Measurements from ENCODE around the gene HUS1B. TPM values are rescaled to one million over a fixed set of nuclear protein-coding genes. Genes with fewer than 3 reads are reported as not detected.

Gene HUS1B
- total and polyA plus RNA-seq, 2 donors (not counting 3 experiments of a cell fraction or from before 2014, with no cell fraction given), result 0.25 to 1.2 TPM

- no peak overlapping the region for H3K4me3 ChIP-seq (replicated peaks in 1 of 3; ENCODE audit: insufficient read depth in 1 of 3, low read depth in 1 of 3, low read length in 3 of 3)
- intact Hi-C loops (cut with micrococcal nuclease) (no loop called here), dilution Hi-C loops (cut with MboI; ENCODE audit: extremely low pct_ligation_motif_present, low sequenced_read_pairs) (no loop called here)
- H4K20me1 ChIP-seq (replicated peaks; ENCODE audit: control insufficient read depth, extremely low read depth, insufficient read depth, low read length), result no peaks in the 10 kb centered on the region
- TF ChIP-seq MAX (IDR thresholded peaks at IDR 0.05; ENCODE audit: insufficient read depth, insufficient read length) (no peak), JUN (IDR thresholded peaks at IDR 0.05; ENCODE audit: borderline replicate concordance, insufficient read depth, insufficient read length, low read depth) (no peak), MYC (IDR thresholded peaks at IDR 0.05; ENCODE audit: low read depth, low read length) (no peak)
- H3K4me2 ChIP-seq (ENCODE audit: insufficient read depth, low read length), result no peak overlapping the region
- H3K36me3 ChIP-seq (ENCODE audit: control insufficient read depth in 2 of 2, extremely low read depth in 1 of 2, insufficient read depth in 2 of 2, low read length in 2 of 2), result peaks cover 2 to 3% of the 10 kb centered on the region in 2 experiments
- no peaks in the 10 kb centered on the region for H3K27me3 ChIP-seq (ENCODE audit: control insufficient read depth in 2 of 2, insufficient read depth in 2 of 2, low read length in 2 of 2)
- no peak overlapping the region for H3K9ac ChIP-seq (replicated peaks; ENCODE audit: extremely low read depth, insufficient read depth, low read length)
- POLR2A ChIA-PET, result no interaction called here
- no peak overlapping the region for H3K27ac ChIP-seq (ENCODE audit: insufficient read depth, low read depth, low read length)
- no peaks in the 10 kb centered on the region for H3K9me3 ChIP-seq (replicated peaks; ENCODE audit: control insufficient read depth, insufficient read depth, low read length)
- no peaks in the 10 kb centered on the region for H3K9me1 ChIP-seq (replicated peaks; ENCODE audit: control insufficient read depth, extremely low read depth, insufficient read depth, low read length)
- no peak for FAIRE-seq
- no peak overlapping the region for H2AFZ ChIP-seq (ENCODE audit: low read depth, low read length)
- no TSS peak for BruUV-seq (replicated peaks)
- no peak for DNase-seq (ENCODE audit: low read depth, low spot score)
- peaks cover 29% of the 10 kb centered on the region for H3K4me1 ChIP-seq (ENCODE audit: control insufficient read depth, extremely low read depth, insufficient read depth, low read length)
- CTCF ChIA-PET, result interaction anchor here (1.0 to 3.0 kb wide), 6 partner anchors 12 to 96 kb away, joined by 3 to 12 read pairs (median 4); no protein-coding TSS in a partner anchor
- peaks cover 67% of the 10 kb centered on the region for H3K79me2 ChIP-seq (ENCODE audit: control insufficient read depth, insufficient read depth, low read length)
These were observed 32.3 kb upstream of the HUS1B start for GRCh38 chr6:689223-689622.

GRCh38 chr6:686497-686896 is 29.6 kb upstream of the HUS1B start:
- Histone ChIP-seq H3K4me1 (ENCODE audit: control insufficient read depth, extremely low read depth, insufficient read depth, low read length) (peaks cover 40% of the 10 kb centered on the region), H3K9me1 (replicated peaks; ENCODE audit: control insufficient read depth, extremely low read depth, insufficient read depth, low read length) (no peaks in the 10 kb centered on the region), H3K9me3 (replicated peaks; ENCODE audit: control insufficient read depth, insufficient read depth, low read length) (no peaks in the 10 kb centered on the region), H3K36me3 (ENCODE audit: control insufficient read depth in 2 of 2, extremely low read depth in 1 of 2, insufficient read depth in 2 of 2, low read length in 2 of 2) (peaks cover 2 to 3% of the 10 kb centered on the region in 2 experiments), H3K4me2 (ENCODE audit: insufficient read depth, low read length) (no peak overlapping the region), H3K4me3 (replicated peaks in 1 of 3; ENCODE audit: insufficient read depth in 1 of 3, low read depth in 1 of 3, low read length in 3 of 3) (no peak overlapping the region), H3K27me3 (ENCODE audit: control insufficient read depth in 2 of 2, insufficient read depth in 2 of 2, low read length in 2 of 2) (no peaks in the 10 kb centered on the region), H2AFZ (ENCODE audit: low read depth, low read length) (no peak overlapping the region), H4K20me1 (replicated peaks; ENCODE audit: control insufficient read depth, extremely low read depth, insufficient read depth, low read length) (no peaks in the 10 kb centered on the region), H3K9ac (replicated peaks; ENCODE audit: extremely low read depth, insufficient read depth, low read length) (no peak overlapping the region), H3K79me2 (ENCODE audit: control insufficient read depth, insufficient read depth, low read length) (peaks cover 77% of the 10 kb centered on the region), H3K27ac (ENCODE audit: insufficient read depth, low read depth, low read length) (no peak overlapping the region)
- ChIA-PET POLR2A (no interaction called here), CTCF (interaction anchor here (1.5 kb wide), 1 partner anchor 94 kb away, joined by 3 read pairs; no protein-coding TSS in a partner anchor)
- TF ChIP-seq MAX (IDR thresholded peaks at IDR 0.05; ENCODE audit: insufficient read depth, insufficient read length) (no peak), POLR2A (IDR thresholded peaks at IDR 0.05; ENCODE audit: low read depth, low read length) (no peak), GATA2 (IDR thresholded peaks at IDR 0.05; ENCODE audit: insufficient read depth, insufficient read length, low read depth, low read length) (no peak), CTCF (IDR thresholded peaks at IDR 0.05; ENCODE audit: extremely low read depth in 1 of 2, insufficient read depth in 1 of 2, low read depth in 1 of 2, low read length in 2 of 2) (no peak), MYC (IDR thresholded peaks at IDR 0.05; ENCODE audit: low read depth, low read length) (no peak)
- intact Hi-C loops (cut with micrococcal nuclease) (no loop called here), dilution Hi-C loops (cut with MboI; ENCODE audit: extremely low pct_ligation_motif_present, low sequenced_read_pairs) (no loop called here)
- DNase-seq (ENCODE audit: low read depth, low spot score) (no peak), FAIRE-seq (no peak)
- no TSS peak for BruUV-seq (replicated peaks)

All from endothelial cell of umbilical vein (primary cell).